PC-3 (cell line): ENCODE data around the gene OGFOD3.

Experiments used
- CTCF ChIP-seq: fragments of 300-600 bp; sonication (generic); conservative IDR thresholded peaks from 2 replicates; pipeline ENCODE4 v1.5.1; 2017; ENCODE audit warnings: antibody characterized with exemption, low read depth, mild to moderate bottlenecking, low read length
- EZH2 ChIP-seq: fragments of 300-600 bp; sonication (generic); IDR thresholded peaks from one replicate; pipeline ENCODE4 v1.6.1; 2017; ENCODE audit warnings: antibody characterized with exemption, mild to moderate bottlenecking, low read length; ENCODE audit not compliant: unreplicated experiment
- EZH2phosphoT487 ChIP-seq: fragments of 300-600 bp; sonication (generic); IDR thresholded peaks from 2 replicates; pipeline ENCODE4 v1.6.1; 2018; ENCODE audit warnings: mild to moderate bottlenecking, antibody characterized with exemption, low read length, borderline replicate concordance

DNA sequence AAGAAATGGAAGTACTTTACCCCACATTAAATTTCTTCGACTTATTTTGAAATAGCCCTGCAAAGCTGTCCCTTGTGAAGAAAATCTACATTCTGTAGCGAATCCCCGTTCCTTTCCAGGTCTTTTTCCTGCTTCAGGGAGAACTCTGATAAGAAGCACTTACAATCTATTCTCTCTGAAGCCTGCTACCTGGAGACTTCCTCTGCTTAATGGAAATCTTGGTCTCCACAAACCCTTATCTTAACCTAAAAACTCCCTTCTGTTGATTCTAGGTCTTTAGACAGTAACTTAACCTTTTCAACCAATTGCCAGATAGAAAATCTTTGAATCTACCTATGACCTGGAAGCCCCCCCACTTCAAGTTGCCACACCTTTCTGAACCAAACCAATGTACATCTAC, 33.8 kb upstream of the OGFOD3 start:
- TF ChIP-seq CTCF (no peak), EZH2 (no peak), EZH2phosphoT487 (no peak)
